ENCODE results near the gene LBP.
"Not testable (repeated sequence)": the region's sequence is repeated elsewhere in the genome, so short reads cannot be mapped to it uniquely, and the experiment has no call there.

The LBP gene

DNA sequence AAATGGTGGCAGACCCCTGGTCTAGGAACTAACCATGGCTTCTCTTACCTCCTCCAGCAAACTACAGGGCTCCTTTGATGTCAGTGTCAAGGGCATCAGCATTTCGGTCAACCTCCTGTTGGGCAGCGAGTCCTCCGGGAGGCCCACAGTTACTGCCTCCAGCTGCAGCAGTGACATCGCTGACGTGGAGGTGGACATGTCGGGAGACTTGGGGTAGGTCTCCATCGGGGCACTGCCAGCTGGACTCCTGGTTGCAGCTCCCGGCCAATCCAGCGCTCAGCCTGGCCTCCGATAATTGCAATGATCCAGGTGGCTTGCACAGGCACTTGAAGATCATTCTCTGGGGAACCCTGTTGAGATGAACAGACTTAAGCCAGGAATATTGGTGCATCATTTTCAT is 7.9 kb downstream of the LBP start:
- no peak for FAIRE-seq

DNA sequence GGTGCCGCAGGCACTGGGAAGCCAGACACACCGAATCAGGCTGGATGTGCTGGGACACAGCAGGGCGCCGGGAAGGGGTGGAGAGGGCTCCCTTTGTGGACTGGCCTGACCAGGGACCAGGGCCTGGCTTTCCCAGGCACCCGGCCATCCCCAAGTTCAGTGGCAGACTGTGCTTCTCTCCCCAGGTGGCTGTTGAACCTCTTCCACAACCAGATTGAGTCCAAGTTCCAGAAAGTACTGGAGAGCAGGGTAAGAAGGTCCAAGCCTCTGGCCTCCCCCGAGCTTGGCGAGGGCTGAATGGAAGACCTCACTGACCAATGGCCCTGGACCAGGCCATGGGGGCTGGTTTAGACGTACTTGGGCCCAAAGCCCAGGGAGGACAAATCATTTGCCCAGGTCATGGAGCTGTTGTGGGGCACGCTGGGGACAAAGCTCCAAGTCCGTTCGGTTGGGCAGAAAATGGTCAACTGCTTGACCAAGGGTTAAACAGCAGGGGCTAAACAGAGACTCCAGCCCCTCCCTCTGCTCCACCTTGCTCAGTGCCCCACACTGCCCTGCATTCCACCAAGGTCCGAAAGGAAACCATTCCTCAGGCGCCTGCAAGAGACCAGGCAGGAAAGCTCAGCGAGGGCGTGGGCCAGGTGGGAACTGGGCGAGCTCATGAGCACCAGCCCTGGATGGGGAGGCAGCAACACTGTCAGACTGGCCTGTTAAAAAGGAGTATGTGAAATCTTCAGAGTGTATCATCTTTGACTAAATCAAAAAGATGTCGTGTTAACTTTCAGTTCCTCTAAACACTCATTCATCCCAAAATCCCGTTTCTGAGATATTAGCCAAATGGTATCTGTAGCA is 9.1 kb downstream of the LBP start:
- no peak for FAIRE-seq

DNA sequence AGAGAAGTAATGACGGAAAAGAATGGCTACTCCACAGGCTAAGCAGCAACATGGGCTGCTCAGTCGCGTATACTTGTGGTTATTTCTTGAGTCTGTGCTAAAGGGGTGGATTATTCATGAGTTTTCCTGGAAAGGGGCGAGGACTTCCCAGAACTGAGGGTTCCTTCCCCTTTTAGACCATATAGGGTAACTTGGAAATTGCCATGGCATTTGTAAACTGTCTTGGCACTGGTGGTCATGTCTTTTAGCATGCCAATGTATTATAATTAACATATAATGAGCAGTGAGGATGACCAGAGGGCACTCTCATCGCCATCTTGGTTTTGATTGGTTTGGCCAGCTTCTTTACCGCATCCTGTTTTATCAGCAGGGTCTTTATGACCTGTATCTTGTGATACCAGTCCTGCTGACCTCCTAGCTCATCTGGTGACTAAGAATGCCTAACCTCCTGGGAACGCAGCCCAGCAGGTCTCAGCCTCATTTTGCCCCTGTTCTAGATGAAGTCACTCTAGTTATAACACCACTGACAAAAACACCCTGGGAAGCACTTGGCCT is 11.4 kb downstream of the LBP start:
- no peak for FAIRE-seq

DNA sequence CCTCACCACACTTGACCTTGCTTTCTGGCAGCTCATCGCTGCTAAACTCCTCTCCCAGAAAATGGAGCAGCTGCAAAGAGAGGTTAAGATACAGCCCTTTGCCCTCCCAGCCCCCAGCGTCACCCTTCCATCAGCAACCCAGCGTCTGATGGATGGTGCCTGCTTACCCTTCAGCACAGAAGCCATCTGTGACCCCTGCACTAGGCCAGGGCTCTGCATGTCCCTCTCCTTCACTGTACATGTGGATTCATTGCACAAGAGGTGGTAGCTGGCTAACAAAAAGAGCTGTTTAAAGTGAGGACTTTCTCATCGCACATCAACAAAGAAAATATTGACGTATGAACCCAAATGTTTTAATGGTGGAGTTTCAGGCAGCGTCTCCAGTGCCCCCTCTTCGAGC is 12.3 kb downstream of the LBP start:
- FAIRE-seq, result no peak

DNA sequence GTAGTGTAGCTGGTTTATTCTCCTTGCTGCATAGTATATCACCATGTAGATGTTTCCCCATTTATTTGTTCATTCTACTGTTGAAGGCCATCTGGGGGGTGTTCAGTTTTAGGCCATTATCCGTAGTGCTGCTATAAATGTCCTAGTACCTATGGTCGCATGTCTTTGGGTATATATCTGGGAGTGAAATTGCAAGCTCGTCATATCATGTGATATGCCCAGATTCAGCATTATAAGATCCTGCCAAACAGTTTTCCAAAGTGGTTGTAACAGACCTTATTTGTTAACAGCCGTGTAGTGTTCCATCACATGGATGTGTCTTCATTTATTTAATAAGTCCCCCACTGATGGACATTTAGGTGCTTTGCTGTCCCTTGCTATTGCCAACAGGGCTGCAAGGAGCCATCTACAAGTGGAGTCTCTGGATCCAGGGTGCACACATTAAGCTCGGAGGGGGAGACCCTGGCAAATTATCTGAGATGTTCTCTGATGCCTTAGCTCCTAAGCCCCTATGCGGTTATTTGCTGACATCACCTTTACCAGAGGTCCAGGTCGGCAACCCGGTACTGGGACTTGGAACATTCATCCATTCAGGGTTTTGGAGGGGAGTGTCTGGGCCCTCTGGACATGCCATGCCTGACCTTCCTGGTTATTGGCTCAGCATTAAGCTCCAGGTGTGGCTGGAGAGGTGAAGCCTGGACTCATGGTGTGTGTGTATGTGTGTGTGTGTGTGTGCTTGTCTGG is 16.9 kb downstream of the LBP start:
- FAIRE-seq, result no peak

DNA sequence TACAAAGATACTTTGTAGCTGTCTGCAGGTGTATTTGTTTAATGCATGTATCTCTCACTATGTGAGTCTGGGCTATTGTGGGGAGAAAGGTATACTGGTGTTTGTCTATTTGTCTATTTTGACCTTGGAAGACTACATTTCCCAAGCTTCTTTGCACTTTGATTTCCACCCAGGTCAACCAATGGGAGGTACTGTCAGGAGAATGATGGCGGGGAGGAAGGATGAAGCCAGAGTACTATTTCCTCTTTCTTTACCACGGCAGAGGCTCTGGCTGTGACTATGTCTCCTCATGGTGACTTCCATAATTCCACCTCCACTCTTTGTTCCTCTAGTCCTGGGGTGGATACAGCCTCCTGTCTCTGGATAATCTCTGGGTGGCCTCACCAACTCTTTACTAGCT is 23.1 kb downstream of the LBP start:
- FAIRE-seq, result no peak

DNA sequence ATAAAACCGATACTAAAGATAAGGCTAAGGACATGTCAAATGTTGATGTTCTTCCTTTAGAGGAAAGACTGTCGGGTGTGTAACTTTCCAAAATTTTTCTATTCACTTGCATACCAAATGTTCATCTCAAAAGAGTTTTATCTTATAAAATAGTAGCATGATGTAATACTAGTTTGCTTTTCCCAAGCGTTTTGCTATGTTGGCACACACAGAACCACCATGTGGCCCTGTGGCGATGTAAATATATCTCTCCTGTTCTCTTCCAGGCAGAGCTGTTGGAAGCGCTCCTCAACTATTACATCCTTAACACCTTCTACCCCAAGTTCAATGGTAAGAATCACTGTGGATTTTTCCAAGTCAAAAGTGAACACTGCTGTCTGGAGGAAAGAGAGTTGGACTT is 26.5 kb downstream of the LBP start:
- FAIRE-seq, result no peak

DNA sequence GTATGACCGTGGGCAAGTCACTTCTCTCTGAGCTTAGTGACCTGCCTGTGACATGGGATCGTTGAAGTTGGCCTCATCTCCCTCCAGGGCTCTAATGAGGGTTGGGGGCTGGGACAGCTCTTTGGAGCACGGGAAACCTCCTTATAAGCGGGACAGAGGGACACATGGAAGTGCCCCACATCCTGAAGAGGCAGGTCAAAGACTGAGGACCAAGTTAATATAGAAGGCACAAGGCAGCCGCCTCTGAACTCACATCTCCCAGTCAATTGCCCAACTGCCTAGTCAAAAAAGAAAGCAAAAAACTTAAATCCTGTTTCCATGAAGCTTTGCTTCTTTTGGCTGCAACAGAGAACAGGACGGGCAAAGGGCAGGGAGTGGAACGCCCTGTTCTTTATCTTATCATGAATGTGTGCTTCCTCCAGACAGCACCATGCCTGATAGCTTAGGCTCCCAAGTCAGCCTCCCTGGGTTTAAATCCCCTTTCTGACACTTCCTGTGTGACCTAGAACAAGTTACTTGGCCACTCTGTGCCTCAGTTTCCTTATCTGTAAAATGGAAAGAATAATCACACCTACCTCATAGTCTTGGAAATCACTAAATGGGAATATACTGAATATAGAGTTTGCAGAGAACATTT is 27.1 kb downstream of the LBP start:
- no peak for FAIRE-seq

DNA sequence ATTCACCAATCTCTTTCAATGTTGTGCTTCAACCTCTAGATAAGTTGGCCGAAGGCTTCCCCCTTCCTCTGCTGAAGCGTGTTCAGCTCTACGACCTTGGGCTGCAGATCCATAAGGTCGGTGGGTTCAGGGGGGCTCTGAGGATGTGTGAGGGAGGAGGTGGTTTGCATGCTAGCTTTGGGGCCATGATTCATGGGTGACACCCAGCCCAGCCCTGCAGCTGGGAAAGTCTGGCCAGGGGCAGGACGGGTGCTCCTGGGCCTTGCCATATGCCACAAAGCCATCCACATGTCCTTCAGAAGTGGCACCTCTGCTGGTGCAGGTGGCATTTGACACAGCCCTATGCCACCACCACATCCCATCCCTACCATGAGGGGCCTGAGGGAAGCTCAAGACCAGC is 27.6 kb downstream of the LBP start:
- no peak for FAIRE-seq

DNA sequence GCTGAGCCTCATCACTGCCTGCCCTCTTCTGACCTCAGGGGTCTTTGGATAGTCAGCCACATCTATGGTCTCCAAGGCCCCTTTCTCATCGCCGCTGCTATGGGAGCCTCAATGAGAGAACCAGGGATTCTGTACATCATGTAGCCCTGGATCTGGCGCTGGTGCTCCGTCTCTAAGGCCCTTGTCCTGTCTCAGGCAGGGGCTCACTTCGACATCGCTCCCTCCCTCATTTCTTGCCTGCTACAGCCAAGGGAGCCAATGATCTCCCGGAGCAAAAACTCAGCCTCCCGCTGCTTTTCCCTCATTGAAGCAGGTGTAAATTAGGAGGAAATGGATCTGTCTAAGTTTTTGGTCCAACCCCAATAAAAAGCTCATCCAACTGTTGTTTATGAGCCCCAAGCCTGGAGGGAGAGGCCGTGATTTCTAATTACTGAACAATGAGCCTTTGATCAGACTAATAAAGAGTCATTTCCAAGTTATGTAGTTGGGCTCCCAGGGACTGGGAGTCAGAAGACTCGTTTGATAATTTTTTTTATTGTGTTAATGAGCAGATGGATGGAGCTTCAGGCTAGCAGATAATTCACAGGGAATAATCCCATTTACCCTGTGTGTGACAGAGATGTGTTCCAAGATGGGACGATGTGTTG is 30.9 kb downstream of the LBP start:
- FAIRE-seq, result no peak

DNA sequence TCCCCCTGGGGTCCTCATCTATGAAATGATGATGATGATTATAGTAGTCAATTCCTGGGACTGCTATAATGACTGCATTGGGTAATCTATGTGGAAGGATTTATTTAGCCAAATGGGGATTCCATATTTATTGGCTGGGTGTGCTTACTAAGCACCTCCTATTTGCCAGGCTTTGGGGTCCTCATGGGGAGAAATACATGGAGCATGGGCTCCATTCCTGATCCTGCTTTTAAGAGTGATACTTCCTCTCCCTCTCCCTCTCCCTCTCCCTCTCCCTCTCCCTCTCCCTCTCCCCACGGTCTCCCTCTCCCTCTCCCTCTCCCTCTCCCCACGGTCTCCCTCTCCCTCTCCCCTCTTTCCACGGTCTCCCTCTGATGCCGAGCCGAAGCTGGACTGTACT is 31.6 kb downstream of the LBP start:
- FAIRE-seq, result not testable (repeated sequence)

DNA sequence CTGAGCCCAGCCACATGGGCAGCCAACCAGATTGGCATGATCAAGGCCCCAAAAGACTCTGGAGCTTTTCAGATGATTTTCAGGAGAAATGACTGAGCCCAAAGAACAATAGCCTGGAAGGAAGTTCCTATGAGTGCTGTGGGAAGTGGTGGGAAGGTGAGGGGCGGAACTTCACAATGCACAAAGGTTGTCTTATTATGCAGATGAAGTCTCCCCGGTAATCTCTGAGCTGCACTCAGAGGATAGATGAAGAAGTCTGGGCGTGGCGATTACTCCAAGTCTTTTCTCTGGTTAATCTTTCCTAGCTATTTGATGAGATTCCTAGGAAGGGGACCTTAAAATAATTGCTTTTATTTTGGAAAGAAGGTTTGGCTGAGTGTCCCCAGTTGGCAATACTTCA is 36.9 kb downstream of the LBP start:
- no peak for FAIRE-seq

DNA sequence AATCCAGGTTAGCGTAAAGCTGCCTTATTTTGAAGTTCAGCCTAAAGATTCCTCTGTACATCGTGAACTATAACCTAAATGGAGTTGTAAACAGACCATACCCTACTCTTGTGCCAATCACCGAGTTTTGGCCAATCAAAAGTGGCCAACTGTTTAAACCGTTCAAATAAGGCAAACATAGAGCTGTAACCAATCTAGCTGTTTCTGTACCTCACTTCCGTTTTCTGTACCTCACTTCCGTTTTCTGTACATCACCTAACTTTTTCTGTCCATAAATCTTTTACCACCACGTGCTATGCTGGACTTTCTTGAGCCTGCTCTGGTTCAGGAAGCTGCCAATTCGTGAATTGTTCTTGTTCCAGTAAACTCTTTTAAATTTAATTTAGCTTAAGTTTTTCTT is 39.7 kb downstream of the LBP start:
- FAIRE-seq, result no peak

DNA sequence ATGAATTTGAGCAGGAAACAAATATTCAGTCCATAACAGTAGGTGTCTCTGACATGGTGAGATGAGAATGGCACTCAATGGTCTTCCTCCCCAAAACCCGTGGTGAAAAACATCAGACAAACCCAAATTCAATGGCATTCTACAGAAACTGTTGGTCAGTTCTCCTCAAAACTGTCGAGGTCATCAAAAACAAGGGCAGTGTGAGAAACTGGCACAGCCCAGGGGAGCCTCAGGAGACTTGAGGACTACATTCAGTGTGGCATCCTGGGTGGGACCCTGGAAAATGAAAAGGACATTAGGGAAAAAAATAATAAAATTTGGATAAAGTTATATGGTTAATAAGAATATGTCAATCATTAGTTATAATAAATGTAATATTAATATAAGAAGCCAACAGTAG is 40.6 kb downstream of the LBP start:
- FAIRE-seq, result no peak

DNA sequence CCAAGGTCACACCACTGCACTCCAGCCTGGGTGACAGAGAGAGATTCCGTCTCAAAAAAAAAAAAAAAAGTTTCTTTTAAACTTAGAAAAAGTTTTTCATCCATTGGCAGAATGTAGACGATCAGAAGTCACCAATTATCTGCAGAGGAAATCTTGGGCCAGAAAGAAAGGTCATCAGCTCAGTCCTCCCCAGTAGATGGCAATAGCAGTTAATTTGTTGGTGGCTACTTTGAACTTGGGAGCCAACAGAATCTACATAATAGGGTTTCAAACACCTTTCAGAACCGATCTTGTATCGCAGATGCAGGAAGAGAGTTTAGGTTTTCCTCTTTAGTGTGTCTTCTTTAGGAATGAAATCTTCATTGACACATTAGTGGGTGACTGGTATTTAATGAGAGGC is 41.7 kb downstream of the LBP start:
- no peak for FAIRE-seq

DNA sequence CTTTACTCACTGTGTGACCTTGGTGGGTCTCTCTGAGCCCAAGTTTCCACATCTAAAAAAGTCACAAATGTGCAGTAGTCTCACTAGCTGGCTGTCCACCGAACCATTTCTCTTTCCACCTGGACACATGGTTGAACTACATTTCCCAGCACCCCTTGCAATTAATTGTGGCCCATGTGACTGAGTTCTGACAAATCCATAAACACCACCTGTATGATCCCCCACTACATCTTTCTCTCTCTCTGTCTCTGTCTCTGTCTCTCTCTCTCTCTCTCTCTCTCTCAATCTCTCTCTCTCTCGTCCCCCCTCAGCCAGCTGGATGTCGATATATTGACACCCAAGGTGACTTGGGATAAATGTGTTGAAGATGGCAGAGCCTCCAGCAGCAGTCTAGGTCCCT is 46.1 kb downstream of the LBP start:
- no peak for FAIRE-seq

DNA sequence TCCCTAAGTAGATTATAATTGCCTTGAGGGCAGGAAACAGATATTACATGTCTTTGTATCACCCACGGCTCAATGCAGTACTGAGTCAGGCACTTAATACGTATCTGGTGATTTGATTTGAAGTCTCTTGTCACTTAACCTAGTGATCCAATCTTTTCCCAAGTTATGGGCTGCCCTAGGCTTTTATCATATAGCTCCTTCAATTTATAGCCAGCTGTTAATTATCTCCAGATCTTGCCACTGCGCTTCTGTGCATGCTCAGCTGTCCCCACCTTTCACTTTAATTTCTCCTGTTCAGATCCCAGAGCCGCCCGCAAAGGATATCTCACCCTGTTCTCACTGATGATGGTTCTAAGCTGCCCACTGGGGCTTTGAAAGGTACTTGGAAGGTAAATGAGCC is 47.0 kb downstream of the LBP start:
- FAIRE-seq, result no peak

DNA sequence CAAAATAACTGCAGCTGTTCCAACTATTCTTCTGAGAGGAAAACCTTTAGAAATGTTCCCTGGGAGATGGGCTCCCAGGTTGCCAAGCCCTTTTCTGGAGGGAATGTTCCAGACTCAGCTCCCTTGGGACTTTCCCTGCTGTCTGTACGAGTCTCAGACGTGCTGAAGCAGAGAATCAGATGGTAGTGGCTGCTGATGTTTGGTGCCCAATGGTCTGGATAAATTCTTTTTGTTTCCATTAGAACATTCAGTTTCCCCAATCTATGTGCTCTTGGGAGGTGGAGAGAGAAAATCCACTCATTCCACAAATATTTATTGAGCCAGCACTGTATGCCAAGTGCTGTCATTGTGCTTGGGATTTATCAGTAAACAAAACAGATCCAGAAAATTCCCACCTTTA is 48.9 kb downstream of the LBP start:
- FAIRE-seq, result no peak

DNA sequence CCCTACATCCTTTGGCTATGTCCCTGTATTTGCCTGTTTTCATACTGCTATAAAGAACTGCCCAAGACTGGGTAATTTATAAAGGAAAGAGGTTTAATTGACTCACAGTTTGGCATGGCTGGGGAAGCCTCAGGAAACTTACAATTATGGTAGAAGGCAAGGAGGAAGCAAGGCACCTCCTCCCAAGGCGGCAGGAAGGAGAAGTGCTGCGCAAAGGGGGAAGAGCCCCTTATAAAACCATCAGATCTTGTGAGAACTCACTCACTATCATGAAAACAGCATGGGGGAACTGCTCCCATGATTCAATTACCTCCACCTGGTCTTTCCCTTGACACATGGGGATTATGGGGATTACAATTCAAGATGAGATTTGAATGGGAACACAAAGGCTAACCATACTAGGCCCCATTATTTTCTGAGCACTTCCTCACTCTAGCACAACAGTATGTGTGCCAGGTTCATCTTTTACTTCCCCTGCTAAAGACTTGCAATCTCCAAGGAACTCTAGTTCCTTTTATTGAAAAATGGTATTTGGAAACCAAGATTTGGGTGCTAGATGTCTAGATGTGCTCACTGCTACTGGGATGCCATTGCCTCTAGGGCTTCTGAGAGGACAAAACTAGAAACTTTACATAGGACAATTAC is 49.6 kb downstream of the LBP start:
- not testable (repeated sequence) for FAIRE-seq

DNA sequence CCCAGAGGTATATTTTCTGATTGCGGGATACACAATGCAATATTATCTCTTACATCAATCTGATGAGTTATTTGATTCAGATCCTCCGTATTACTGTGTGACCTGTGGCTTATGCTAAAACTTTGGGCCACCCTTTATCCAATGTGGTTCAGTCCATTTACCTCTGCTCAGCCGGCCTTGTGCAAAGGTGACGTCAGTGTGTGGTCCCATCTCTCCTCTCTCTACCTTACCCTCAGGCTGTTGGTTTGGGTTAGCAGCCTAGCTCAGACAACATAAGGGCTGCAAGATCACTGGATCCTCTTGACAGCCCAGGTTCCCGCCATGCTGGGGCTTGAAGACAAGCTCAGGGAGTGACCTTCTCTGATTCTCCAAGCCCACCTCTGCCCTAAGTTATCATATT is 55.8 kb downstream of the LBP start:
- no peak for FAIRE-seq

DNA sequence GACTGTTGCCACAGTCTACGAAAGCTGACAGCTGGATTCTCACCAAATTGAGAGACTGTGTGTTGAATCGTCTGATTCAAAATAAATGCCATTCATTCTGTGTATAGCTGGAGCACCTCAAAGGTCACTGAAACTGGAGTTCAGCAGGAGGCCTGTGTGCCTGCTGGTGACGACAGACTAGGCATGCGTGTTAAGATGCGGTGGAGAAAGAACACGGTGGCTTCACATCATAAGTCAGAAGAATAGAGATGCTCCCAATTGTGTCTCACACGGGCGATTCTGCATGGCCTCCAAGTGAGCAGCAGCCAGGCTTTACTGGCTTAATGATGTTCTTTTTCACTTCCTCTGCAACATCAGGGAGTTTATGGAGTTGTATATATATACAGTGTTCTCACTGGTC is 56.5 kb downstream of the LBP start:
- no peak for FAIRE-seq

DNA sequence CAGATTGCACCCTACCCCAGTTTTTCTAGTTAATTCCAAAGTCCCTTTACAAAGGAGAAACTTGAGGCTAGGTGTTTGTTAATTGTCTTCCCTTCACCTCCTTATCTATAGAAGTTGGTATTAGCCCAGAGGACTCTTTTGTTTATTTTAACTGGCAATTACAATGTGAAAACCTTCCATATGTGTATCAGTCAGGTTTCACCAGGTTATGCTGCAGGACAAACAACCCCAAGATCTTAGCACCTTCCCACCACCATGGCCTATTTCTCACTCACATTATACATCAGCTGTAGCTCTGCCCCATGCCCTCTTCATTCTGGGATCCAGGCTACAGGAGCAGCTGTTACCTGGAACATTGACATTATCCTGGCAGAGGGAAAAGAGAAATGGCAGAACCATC is 57.7 kb downstream of the LBP start:
- FAIRE-seq, result no peak

DNA sequence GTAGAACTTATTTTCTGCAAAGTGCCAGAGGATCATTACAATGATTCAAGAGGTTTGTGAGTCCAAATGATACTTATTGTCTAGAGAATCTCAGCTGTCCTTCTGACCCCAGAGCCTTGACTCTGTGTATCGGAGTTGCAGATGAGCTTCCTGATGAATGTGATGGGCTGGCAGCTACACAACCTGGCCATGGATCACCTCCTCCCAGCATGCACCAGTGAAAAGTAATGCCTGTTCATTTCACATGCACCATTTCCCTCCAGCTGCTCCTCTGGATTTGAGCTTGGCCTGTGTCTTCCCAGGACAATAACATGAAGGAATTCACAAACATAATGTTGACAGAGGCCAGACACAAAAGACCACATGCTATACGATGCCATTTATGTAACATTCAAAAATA is 58.9 kb downstream of the LBP start:
- FAIRE-seq, result no peak

All from islet of Langerhans (tissue), 1 donor.